CD4-positive, alpha-beta T cell treated with Interleukin-6 at 100 ng/mL for 8 hours (primary cell): ENCODE data around the gene TAC3.
"Not testable (repeated sequence)": the region's sequence is repeated elsewhere in the genome, so short reads cannot be mapped to it uniquely, and the experiment has no call there.

Source experiments
- DNase-seq: peaks from one replicate; pipeline ENCODE4 v3.0.0-alpha.2; 2020; ENCODE audit warnings: mixed read lengths, low spot score

The TAC3 gene

GRCh38 chr12:56985714-56986113 lies 30.6 kb downstream of the TAC3 start:
- not testable (repeated sequence) for DNase-seq

- DNase-seq, result no peak
Observed at GRCh38 chr12:56983386-56983785, 32.9 kb downstream of the TAC3 start.

GRCh38 chr12:56982578-56983236 lies 33.6 kb downstream of the TAC3 start:
- not testable (repeated sequence) for DNase-seq

GRCh38 chr12:56980941-56981530 lies 35.3 kb downstream of the TAC3 start:
- no peak for DNase-seq

GRCh38 chr12:56980268-56980667 lies 36.1 kb downstream of the TAC3 start:
- no peak for DNase-seq

GRCh38 chr12:56979628-56980027 lies 36.7 kb downstream of the TAC3 start:
- no peak for DNase-seq

- no peak for DNase-seq
Observed at GRCh38 chr12:56978397-56979138, 37.8 kb downstream of the TAC3 start.

- not testable (repeated sequence) for DNase-seq
Observed at GRCh38 chr12:56977361-56977760, 39.0 kb downstream of the TAC3 start.

- not testable (repeated sequence) for DNase-seq
Observed at GRCh38 chr12:56974224-56974623, 42.1 kb downstream of the TAC3 start.

GRCh38 chr12:56968910-56969309 lies 47.4 kb downstream of the TAC3 start:
- DNase-seq, result not testable (repeated sequence)

- not testable (repeated sequence) for DNase-seq
Observed at GRCh38 chr12:56965997-56966642, 50.2 kb downstream of the TAC3 start.

GRCh38 chr12:56965124-56965523 lies 51.2 kb downstream of the TAC3 start:
- not testable (repeated sequence) for DNase-seq

- DNase-seq, result not testable (repeated sequence)
Observed at GRCh38 chr12:56963557-56963956, 52.8 kb downstream of the TAC3 start.

- not testable (repeated sequence) for DNase-seq
Observed at GRCh38 chr12:56962247-56962646, 54.1 kb downstream of the TAC3 start.
